AG04450 (cell line): Measurements from ENCODE around the gene SLC22A5. TPM values are rescaled to one million over a fixed set of nuclear protein-coding genes. Genes with fewer than 3 reads are reported as not detected.

Experiments
- CTCF ChIA-PET: fragments of 300-600, 350-600 bp; formaldehyde crosslinking; extraction: SDS; loops from one replicate; lab custom pipeline; 2022; ENCODE audit warnings: antibody characterized with exemption, inconsistent platforms; lab: Charles Lee
- POLR2A ChIA-PET: fragments of 350-600 bp; formaldehyde crosslinking; extraction: SDS; loops from one replicate; lab custom pipeline; 2021; ENCODE audit warnings: antibody characterized with exemption, inconsistent platforms; lab: Yijun Ruan, JAX
- DNase-seq: peaks from one replicate; pipeline ENCODE4 v3.0.0-alpha.2; 2011; ENCODE audit warnings: low read depth, low spot score
- H3K27ac ChIP-seq: one replicate; pipeline ENCODE4 v1.5.1; 2012; ENCODE audit warnings: low read depth, low read length, control low read depth
- H3K27me3 ChIP-seq: one replicate; pipeline ENCODE4 v1.6.0; 2012; ENCODE audit warnings: low read length; ENCODE audit not compliant: control insufficient read depth, insufficient read depth
- H3K4me3 ChIP-seq: 2 replicates; pipeline ENCODE4 v1.5.1; 2011; ENCODE audit warnings: mild to moderate bottlenecking, low read depth, low read length, control low read depth
- H3K9me3 ChIP-seq: 2 replicates; pipeline ENCODE4 v1.5.1; 2012; ENCODE audit warnings: low read length; ENCODE audit not compliant: control insufficient read depth, insufficient read depth
- CTCF ChIP-seq: IDR thresholded peaks from 2 replicates; pipeline ENCODE4 v1.5.1; 2011; ENCODE audit warnings: low read depth, low read length, control low read depth, inconsistent platforms
- polyA plus RNA-seq: library from polyadenylated mRNA; depleted of rRNA; stranded (reverse); fragments of >200 nt; gene quantifications from 2 replicates; pipeline ENCODE4 v1.2.3, GENCODE V29; 2011

The SLC22A5 gene
- polyA plus RNA-seq, 1 experiment: 6.9 TPM

- H3K27ac ChIP-seq: peak overlapping the region; percentile 98
- CTCF ChIA-PET: interaction anchor here (1.9 to 9.2 kb wide), 5 partner anchors 21 to 430 kb away, joined by 5 to 209 read pairs (median 32); no protein-coding TSS in a partner anchor
- H3K4me3 ChIP-seq: no peak overlapping the region
- no peaks in the 10 kb centered on the region for H3K27me3 ChIP-seq
- POLR2A ChIA-PET: interaction anchor here (0.5 to 4.8 kb wide), 6 partner anchors 37 to 121 kb away, joined by 3 to 45 read pairs (median 4); partner anchors contain the start of gene IRF1
- no peaks in the 10 kb centered on the region for H3K9me3 ChIP-seq
- peak; percentile 96 for DNase-seq
- TF ChIP-seq CTCF: no peak
These were observed 20.2 kb downstream of the SLC22A5 start for GRCh38 chr5:132389585-132390286.

DNA sequence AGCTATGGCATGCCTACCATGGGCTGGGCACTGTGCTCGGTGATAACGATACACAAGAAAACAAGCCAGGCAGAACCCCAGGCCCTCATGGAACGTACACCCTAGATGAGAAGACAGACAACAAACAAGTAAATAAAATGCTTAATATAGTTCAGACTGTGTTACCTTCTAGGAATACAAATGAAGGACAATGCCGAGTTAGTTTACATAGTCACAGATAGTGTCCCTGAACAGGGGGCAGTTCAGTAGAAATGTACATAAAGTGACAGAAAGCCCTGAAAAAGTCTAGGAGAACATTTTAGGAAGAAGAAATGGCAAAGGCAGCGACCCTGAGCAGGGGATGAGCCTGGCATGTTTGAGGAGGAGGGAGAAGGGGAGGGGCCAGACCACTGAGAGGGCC is 21.7 kb downstream of the SLC22A5 start:
- no peak for TF ChIP-seq CTCF
- POLR2A ChIA-PET: no interaction called here
- CTCF ChIA-PET: interaction anchor here (1.2 to 9.2 kb wide), 4 partner anchors 20 to 429 kb away, joined by 3 to 209 read pairs (median 6); no protein-coding TSS in a partner anchor
- H3K4me3 ChIP-seq: no peak overlapping the region
- no peaks in the 10 kb centered on the region for H3K27me3 ChIP-seq
- H3K27ac ChIP-seq: no peak overlapping the region
- no peaks in the 10 kb centered on the region for H3K9me3 ChIP-seq
- DNase-seq: no peak

DNA sequence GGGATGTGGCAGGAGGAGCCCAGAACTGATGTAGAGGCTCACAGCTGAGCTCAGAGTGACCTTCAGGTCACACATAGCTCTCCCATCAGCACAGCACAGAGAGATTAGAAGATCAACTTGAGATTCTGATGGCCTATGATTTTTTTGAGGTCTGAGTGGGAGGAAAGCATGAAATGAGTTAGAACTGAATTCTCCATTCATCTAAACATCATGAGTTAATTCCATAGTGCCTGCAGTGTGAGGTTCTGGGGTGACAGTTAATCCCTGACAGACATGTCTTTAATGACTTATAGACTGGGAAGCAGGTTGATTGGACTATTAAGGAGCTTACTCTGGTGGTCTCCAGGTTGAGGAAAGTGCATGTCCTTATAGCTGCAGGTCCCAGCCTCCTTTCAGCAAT is 22.4 kb downstream of the SLC22A5 start:
- CTCF ChIA-PET: no interaction called here
- no peaks in the 10 kb centered on the region for H3K9me3 ChIP-seq
- no peak for TF ChIP-seq CTCF
- H3K27ac ChIP-seq: no peak overlapping the region
- H3K27me3 ChIP-seq: peaks cover 2% of the 10 kb centered on the region
- DNase-seq: no peak
- H3K4me3 ChIP-seq: no peak overlapping the region
- POLR2A ChIA-PET: no interaction called here

- Histone ChIP-seq H3K27ac (no peak overlapping the region), H3K27me3 (peaks cover 2% of the 10 kb centered on the region), H3K9me3 (no peaks in the 10 kb centered on the region), H3K4me3 (no peak overlapping the region)
- DNase-seq: no peak
- POLR2A ChIA-PET: no interaction called here
- TF ChIP-seq CTCF: no peak
- CTCF ChIA-PET: no interaction called here
These were observed 22.9 kb downstream of the SLC22A5 start for GRCh38 chr5:132392411-132392810.
